Left lung (tissue), 10 donors: ENCODE results near the gene FBXO42. TPM values are rescaled to one million over a fixed set of nuclear protein-coding genes. Genes with fewer than 3 reads are reported as not detected.
A peak's percentile ranks its signal among the peaks of the same experiment; 100 is the strongest.

Source experiments
- ATAC-seq: fragments of 200-7000 bp; cut with Tn5 transposase; one replicate; pipeline ENCODE4 v1.9.1; 2020; ENCODE audit warnings: moderate library complexity
- DNase-seq, 4 donors: peaks; one replicate each; pipeline ENCODE4 v3.0.0-alpha.2; 2013 to 2020
- H3K27ac ChIP-seq, 2 donors: fragments of 200-600 bp; sonication (generic) in 1 of 2; one replicate each; pipeline versions ENCODE4 v1.5.0 to v1.8.0; 2020 to 2021
- H3K27me3 ChIP-seq, 2 donors: fragments of 200-600 bp; sonication (generic) in 1 of 2; one replicate each; pipeline versions ENCODE4 v1.5.0 to v1.8.0; 2020 to 2021
- H3K36me3 ChIP-seq, 2 donors: fragments of 200-600 bp; sonication (generic) in 1 of 2; one replicate each; pipeline versions ENCODE4 v1.5.0 to v1.8.0; 2020 to 2021
- H3K4me1 ChIP-seq, 2 donors: fragments of 200-600 bp; one replicate each; pipeline ENCODE4 v1.8.0; 2021
- H3K4me3 ChIP-seq, 2 donors: fragments of 200-600 bp; sonication (generic) in 1 of 2; one replicate each; pipeline versions ENCODE4 v1.5.0 to v1.8.0; 2020 to 2021; ENCODE audit warnings: mild to moderate bottlenecking in 1 of 2
- H3K9me3 ChIP-seq, 2 donors: fragments of 200-600 bp; sonication (generic) in 1 of 2; one replicate each; pipeline versions ENCODE4 v1.5.0 to v1.8.0; 2020 to 2021
- CTCF ChIP-seq, 2 donors: fragments of 200-600 bp; sonication (generic) in 1 of 2; IDR thresholded peaks; one replicate each; pipeline versions ENCODE4 v1.5.0 to v1.8.0; 2021; ENCODE audit warnings: antibody characterized with exemption in 2 of 2
- intact Hi-C, 2 donors: fragments of 100-400 bp; cut with DNase I; formaldehyde crosslinking; loops; one replicate each; pipeline versions ENCODE4 v1.11.2 to v1.14.2; 2022
- polyA plus RNA-seq, 6 donors: library from polyadenylated mRNA; unstranded; fragments of 120-200 nt; gene quantifications; one replicate each; pipeline ENCODE4 v1.2.1, GENCODE V29; 2013; ENCODE audit not compliant: insufficient read length in 6 of 6
- total RNA-seq, 2 donors: library from RNA; stranded (reverse); fragmentation: NEBNext Ultra II Directional; extraction: Animal tissue kit (Norgen Biotek cat#: 25700); gene quantifications; one replicate each; pipeline ENCODE4 v1.2.1, GENCODE V29; 2021
- donor health status: DM: no; HTN: yes; CAD: no.
- donor health status: DM: no; HTN: no; CAD: no.

Gene FBXO42
- total and polyA plus RNA-seq, 8 donors = 18.8 to 22.4 (median 21.1) TPM

DNA sequence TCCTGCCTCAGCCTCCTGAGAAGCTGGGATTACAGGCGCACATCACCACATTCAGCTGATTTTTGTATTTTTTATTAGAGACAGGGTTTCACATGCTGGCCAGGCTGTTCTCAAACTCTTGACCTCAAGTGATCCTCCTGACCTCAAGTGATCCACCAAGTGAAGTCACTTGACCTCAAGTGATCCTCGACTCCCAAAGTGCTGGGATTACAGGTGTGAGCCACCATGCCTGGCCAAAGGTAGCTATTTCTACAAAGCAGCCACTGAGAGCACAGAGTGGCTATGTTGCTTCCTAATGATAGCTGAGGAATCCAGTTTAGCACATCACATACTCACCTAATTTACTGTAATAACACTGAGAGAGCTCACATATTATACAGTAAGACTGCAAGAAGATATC is 70.5 kb downstream of the FBXO42 start:
- DNase-seq (no peak), ATAC-seq (peak; percentile 63)
- Histone ChIP-seq H3K4me1 (peaks cover 0 to 10% of the 10 kb centered on the region in 2 donors), H3K36me3 (peaks cover 0 to 17% of the 10 kb centered on the region in 2 donors), H3K9me3 (no peaks in the 10 kb centered on the region), H3K4me3 (no peak overlapping the region), H3K27ac (no peak overlapping the region), H3K27me3 (no peaks in the 10 kb centered on the region)
- intact Hi-C loops = no loop called here
- TF ChIP-seq CTCF (IDR thresholded peaks at IDR 0.05) = no peak

DNA sequence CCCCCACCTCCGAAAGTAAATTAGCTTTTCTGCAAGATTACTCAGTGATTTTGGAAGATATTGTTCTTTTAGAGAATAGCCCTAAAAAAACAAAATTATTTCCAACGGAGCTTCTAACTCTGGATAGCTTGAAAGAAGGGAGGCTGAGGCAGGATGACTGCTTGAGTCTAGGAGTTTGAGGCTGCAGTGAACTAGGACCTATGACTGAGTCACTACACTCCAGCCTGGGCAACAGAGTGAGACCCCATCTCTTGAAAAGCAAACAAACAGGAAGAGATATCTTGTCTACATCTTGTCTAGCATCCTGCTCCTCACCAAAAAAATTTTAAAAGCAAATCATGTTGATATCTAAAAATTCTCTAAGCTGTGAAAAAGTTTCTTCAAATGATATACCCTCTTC is 73.1 kb downstream of the FBXO42 start:
- DNase-seq (no peak), ATAC-seq (no peak)
- H3K4me3 ChIP-seq = no peak overlapping the region
- no peaks in the 10 kb centered on the region for H3K9me3 ChIP-seq
- peaks cover 0 to 6% of the 10 kb centered on the region in 2 donors for H3K36me3 ChIP-seq
- no peak for TF ChIP-seq CTCF (IDR thresholded peaks at IDR 0.05)
- peaks cover 0 to 10% of the 10 kb centered on the region in 2 donors for H3K4me1 ChIP-seq
- intact Hi-C loops = no loop called here
- H3K27me3 ChIP-seq = no peaks in the 10 kb centered on the region
- H3K27ac ChIP-seq = no peak overlapping the region

- Histone ChIP-seq H3K36me3 (peaks cover 0 to 6% of the 10 kb centered on the region in 2 donors), H3K27ac (no peak overlapping the region), H3K4me3 (no peak overlapping the region), H3K27me3 (no peaks in the 10 kb centered on the region), H3K9me3 (no peaks in the 10 kb centered on the region), H3K4me1 (peaks cover 0 to 10% of the 10 kb centered on the region in 2 donors)
- ATAC-seq (no peak), DNase-seq (no peak)
- TF ChIP-seq CTCF (IDR thresholded peaks at IDR 0.05) = no peak
- intact Hi-C loops = no loop called here
These were observed 75.8 kb downstream of the FBXO42 start for GRCh38 chr1:16276302-16277030.

- ATAC-seq (no peak), DNase-seq (no peak)
- no peak for TF ChIP-seq CTCF (IDR thresholded peaks at IDR 0.05)
- no peak overlapping the region for H3K27ac ChIP-seq
- no peaks in the 10 kb centered on the region for H3K9me3 ChIP-seq
- H3K36me3 ChIP-seq = no peaks in the 10 kb centered on the region
- H3K27me3 ChIP-seq = no peaks in the 10 kb centered on the region
- H3K4me3 ChIP-seq = no peak overlapping the region
- intact Hi-C loops = no loop called here
- peaks cover 0 to 10% of the 10 kb centered on the region in 2 donors for H3K4me1 ChIP-seq
These were observed 76.7 kb downstream of the FBXO42 start for GRCh38 chr1:16275591-16275990.

- H3K27ac ChIP-seq = no peak overlapping the region
- no peak for ATAC-seq
- no peak for DNase-seq
These were observed 84.5 kb downstream of the FBXO42 start for GRCh38 chr1:16267690-16268180.

More at GRCh38 chr1:16267690-16268180, 84.5 kb downstream of the FBXO42 start:
- intact Hi-C loops = no loop called here
- Histone ChIP-seq H3K36me3 (no peaks in the 10 kb centered on the region), H3K9me3 (no peaks in the 10 kb centered on the region), H3K4me1 (peaks cover 0 to 17% of the 10 kb centered on the region in 2 donors), H3K27me3 (no peaks in the 10 kb centered on the region), H3K4me3 (no peak overlapping the region)
- TF ChIP-seq CTCF (IDR thresholded peaks at IDR 0.05) = no peak
